ENCODE measurements around the gene TSKU. TPM values are rescaled to one million over a fixed set of nuclear protein-coding genes. Genes with fewer than 3 reads are reported as not detected.
"Not testable (repeated sequence)": the region's sequence is repeated elsewhere in the genome, so short reads cannot be mapped to it uniquely, and the experiment has no call there.

TSKU gene
- total RNA-seq, 2 experiments from 2014 or later = 1.5 to 1.8 TPM

- H4K20me1 ChIP-seq (ENCODE audit: insufficient read depth, low read length) = no peaks in the 10 kb centered on the region
- DNase-seq (ENCODE audit: low spot score) = no peak
- H3K4me1 ChIP-seq (ENCODE audit: insufficient read depth, low read length, poor library complexity, severe bottlenecking) = no peaks in the 10 kb centered on the region
- no peaks in the 10 kb centered on the region for H3K36me3 ChIP-seq (ENCODE audit: insufficient read depth, low read length)
- intact Hi-C loops (cut with micrococcal nuclease; ENCODE audit: unreplicated experiment) = no loop called here
- POLR2A ChIA-PET = interaction anchor here (0.6 to 0.7 kb wide), 4 partner anchors 66 to 361 kb away, joined by 3 to 6 read pairs (median 4); no protein-coding TSS in a partner anchor
- H3K79me2 ChIP-seq (ENCODE audit: insufficient read depth, low read depth, low read length) = no peaks in the 10 kb centered on the region
- peaks cover 10% of the 10 kb centered on the region; the same call in 1 of the 2 replicates for H3K9me3 ChIP-seq (ENCODE audit: low read length)
- H3K4me3 ChIP-seq (ENCODE audit: low read depth, low read length, poor library complexity, severe bottlenecking) = no peak overlapping the region
- H3K4me2 ChIP-seq (ENCODE audit: low read length) = no peak overlapping the region
- H3K9me2 ChIP-seq (ENCODE audit: insufficient read depth, low read length) = no peaks in the 10 kb centered on the region
- H3K27ac ChIP-seq (ENCODE audit: low read depth, low read length, poor library complexity, severe bottlenecking) = no peak overlapping the region
- CTCF ChIA-PET (ENCODE audit: unreplicated experiment) = interaction anchor here (1.3 kb wide), 1 partner anchor 108 kb away, joined by 3 read pairs; no protein-coding TSS in a partner anchor
- no TSS peak for BruUV-seq (replicated peaks)
- TF ChIP-seq EZH2phosphoT487 (IDR thresholded peaks at IDR 0.05; ENCODE audit: borderline replicate concordance, low read depth, low read length) (no peak), CTCF (conservative IDR thresholded peaks at IDR 0.05; ENCODE audit: low read length) (no peak)
- no peak overlapping the region for H2AFZ ChIP-seq (ENCODE audit: low read length)
Measured at GRCh38 chr11:76811259-76811658, 28.1 kb downstream of the TSKU start.

GRCh38 chr11:76814414-76814813 is 31.3 kb downstream of the TSKU start:
- Histone ChIP-seq H2AFZ (ENCODE audit: low read length) (no peak overlapping the region), H3K4me3 (ENCODE audit: low read depth, low read length, poor library complexity, severe bottlenecking) (no peak overlapping the region), H3K79me2 (ENCODE audit: insufficient read depth, low read depth, low read length) (no peaks in the 10 kb centered on the region), H3K4me2 (ENCODE audit: low read length) (no peak overlapping the region), H3K4me1 (ENCODE audit: insufficient read depth, low read length, poor library complexity, severe bottlenecking) (no peaks in the 10 kb centered on the region), H3K36me3 (ENCODE audit: insufficient read depth, low read length) (no peaks in the 10 kb centered on the region), H3K9me3 (ENCODE audit: low read length) (peaks cover 21% of the 10 kb centered on the region), H3K9me2 (ENCODE audit: insufficient read depth, low read length) (no peaks in the 10 kb centered on the region), H3K27ac (ENCODE audit: low read depth, low read length, poor library complexity, severe bottlenecking) (no peak overlapping the region), H4K20me1 (ENCODE audit: insufficient read depth, low read length) (no peaks in the 10 kb centered on the region)
- no TSS peak for BruUV-seq (replicated peaks)
- intact Hi-C loops (cut with micrococcal nuclease; ENCODE audit: unreplicated experiment) = no loop called here
- no peak for TF ChIP-seq EZH2phosphoT487 (IDR thresholded peaks at IDR 0.05; ENCODE audit: borderline replicate concordance, low read depth, low read length)
- TF ChIP-seq CTCF (conservative IDR thresholded peaks at IDR 0.05; ENCODE audit: low read length) = no peak
- ChIA-PET CTCF (ENCODE audit: unreplicated experiment) (no interaction called here), POLR2A (interaction anchor here (0.7 kb wide), 1 partner anchor 21 kb away, joined by 4 read pairs; no protein-coding TSS in a partner anchor)
- no peak for DNase-seq (ENCODE audit: low spot score)

GRCh38 chr11:76815678-76816077 is 32.5 kb downstream of the TSKU start:
- H3K27ac ChIP-seq (ENCODE audit: low read depth, low read length, poor library complexity, severe bottlenecking); H4K20me1 ChIP-seq (ENCODE audit: insufficient read depth, low read length); POLR2A ChIA-PET; H3K36me3 ChIP-seq (ENCODE audit: insufficient read depth, low read length); intact Hi-C loops (cut with micrococcal nuclease; ENCODE audit: unreplicated experiment); H3K4me1 ChIP-seq (ENCODE audit: insufficient read depth, low read length, poor library complexity, severe bottlenecking); H3K4me2 ChIP-seq (ENCODE audit: low read length); H3K79me2 ChIP-seq (ENCODE audit: insufficient read depth, low read depth, low read length); BruUV-seq (replicated peaks); H3K4me3 ChIP-seq (ENCODE audit: low read depth, low read length, poor library complexity, severe bottlenecking); H2AFZ ChIP-seq (ENCODE audit: low read length); H3K9me2 ChIP-seq (ENCODE audit: insufficient read depth, low read length): not testable (repeated sequence)
- H3K9me3 ChIP-seq (ENCODE audit: low read length) = peaks cover 21% of the 10 kb centered on the region
- CTCF ChIA-PET (ENCODE audit: unreplicated experiment) = interaction anchor here (0.6 kb wide), 1 partner anchor 117 kb away, joined by 3 read pairs; no protein-coding TSS in a partner anchor
- peak; percentile 34 for DNase-seq (ENCODE audit: low spot score)

All from OCI-LY7 (cell line).